A549 (cell line): Measurements from ENCODE around the gene MORN1.

Experiments used
- CBX2 ChIP-seq: fragments of 200-600 bp; sonication (generic); IDR thresholded peaks from 2 replicates; pipeline ENCODE4 v1.6.1; 2016; ENCODE audit warnings: low read depth, mild to moderate bottlenecking, borderline replicate concordance
- MYC ChIP-seq: IDR thresholded peaks from 2 replicates; pipeline ENCODE4 v1.6.1; 2012; ENCODE audit warnings: mild to moderate bottlenecking, inconsistent platforms, low read length, improper control_type of control experiment, borderline replicate concordance
- NFE2L2 ChIP-seq: fragments of 150-350 bp; conservative IDR thresholded peaks from 2 replicates; pipeline ENCODE4 v1.6.1; 2014; ENCODE audit warnings: low read length
- RCOR1 ChIP-seq: fragments of 150-350 bp; IDR thresholded peaks from 2 replicates; pipeline ENCODE4 v1.6.1; 2014; ENCODE audit warnings: antibody characterized with exemption, low read length, low read depth
- TF ChIP-seq, protein P1 (sequence below): fragments of >200 bp; sonication (Bioruptor Twin); formaldehyde crosslinking; IDR thresholded peaks from 3 replicates; pipeline ENCODE4 v1.5.1; 2016
- TF ChIP-seq, protein P2 (sequence below): fragments of 200-600 bp; sonication (generic); IDR thresholded peaks from 2 replicates; pipeline ENCODE4 v1.6.1; 2016; ENCODE audit warnings: antibody characterized with exemption, mild to moderate bottlenecking, moderate library complexity

DNA sequence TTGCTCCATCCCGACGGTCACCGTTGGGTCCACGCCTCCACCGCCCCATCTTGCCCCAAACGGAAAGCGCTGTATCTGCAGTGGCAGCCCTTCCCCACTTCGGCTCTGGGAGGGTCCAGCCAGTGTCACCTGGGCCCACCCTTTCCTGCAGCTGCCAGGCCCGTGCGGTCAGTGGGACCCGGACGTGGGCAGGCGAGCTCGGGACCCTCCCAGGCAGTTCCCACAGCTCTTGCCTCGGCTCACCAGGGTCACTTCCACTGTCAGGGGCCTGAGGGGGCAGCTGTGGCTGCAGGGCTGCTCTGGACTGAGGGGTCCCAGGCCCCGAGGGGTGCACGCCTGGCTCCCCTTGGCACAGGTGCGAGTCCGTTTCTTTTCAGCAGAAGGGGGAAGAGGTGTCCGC, 82.5 kb downstream of the MORN1 start:
- TF ChIP-seq, protein P1, sequence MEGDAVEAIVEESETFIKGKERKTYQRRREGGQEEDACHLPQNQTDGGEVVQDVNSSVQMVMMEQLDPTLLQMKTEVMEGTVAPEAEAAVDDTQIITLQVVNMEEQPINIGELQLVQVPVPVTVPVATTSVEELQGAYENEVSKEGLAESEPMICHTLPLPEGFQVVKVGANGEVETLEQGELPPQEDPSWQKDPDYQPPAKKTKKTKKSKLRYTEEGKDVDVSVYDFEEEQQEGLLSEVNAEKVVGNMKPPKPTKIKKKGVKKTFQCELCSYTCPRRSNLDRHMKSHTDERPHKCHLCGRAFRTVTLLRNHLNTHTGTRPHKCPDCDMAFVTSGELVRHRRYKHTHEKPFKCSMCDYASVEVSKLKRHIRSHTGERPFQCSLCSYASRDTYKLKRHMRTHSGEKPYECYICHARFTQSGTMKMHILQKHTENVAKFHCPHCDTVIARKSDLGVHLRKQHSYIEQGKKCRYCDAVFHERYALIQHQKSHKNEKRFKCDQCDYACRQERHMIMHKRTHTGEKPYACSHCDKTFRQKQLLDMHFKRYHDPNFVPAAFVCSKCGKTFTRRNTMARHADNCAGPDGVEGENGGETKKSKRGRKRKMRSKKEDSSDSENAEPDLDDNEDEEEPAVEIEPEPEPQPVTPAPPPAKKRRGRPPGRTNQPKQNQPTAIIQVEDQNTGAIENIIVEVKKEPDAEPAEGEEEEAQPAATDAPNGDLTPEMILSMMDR = no peak
- TF ChIP-seq RCOR1 = no peak
- TF ChIP-seq, protein P2, sequence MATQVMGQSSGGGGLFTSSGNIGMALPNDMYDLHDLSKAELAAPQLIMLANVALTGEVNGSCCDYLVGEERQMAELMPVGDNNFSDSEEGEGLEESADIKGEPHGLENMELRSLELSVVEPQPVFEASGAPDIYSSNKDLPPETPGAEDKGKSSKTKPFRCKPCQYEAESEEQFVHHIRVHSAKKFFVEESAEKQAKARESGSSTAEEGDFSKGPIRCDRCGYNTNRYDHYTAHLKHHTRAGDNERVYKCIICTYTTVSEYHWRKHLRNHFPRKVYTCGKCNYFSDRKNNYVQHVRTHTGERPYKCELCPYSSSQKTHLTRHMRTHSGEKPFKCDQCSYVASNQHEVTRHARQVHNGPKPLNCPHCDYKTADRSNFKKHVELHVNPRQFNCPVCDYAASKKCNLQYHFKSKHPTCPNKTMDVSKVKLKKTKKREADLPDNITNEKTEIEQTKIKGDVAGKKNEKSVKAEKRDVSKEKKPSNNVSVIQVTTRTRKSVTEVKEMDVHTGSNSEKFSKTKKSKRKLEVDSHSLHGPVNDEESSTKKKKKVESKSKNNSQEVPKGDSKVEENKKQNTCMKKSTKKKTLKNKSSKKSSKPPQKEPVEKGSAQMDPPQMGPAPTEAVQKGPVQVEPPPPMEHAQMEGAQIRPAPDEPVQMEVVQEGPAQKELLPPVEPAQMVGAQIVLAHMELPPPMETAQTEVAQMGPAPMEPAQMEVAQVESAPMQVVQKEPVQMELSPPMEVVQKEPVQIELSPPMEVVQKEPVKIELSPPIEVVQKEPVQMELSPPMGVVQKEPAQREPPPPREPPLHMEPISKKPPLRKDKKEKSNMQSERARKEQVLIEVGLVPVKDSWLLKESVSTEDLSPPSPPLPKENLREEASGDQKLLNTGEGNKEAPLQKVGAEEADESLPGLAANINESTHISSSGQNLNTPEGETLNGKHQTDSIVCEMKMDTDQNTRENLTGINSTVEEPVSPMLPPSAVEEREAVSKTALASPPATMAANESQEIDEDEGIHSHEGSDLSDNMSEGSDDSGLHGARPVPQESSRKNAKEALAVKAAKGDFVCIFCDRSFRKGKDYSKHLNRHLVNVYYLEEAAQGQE = no peak
- TF ChIP-seq NFE2L2 = no peak
- no peak for TF ChIP-seq MYC
- no peak for TF ChIP-seq CBX2
